Left ventricle myocardium inferior (tissue), 1 donor: ENCODE measurements around the gene DUOXA1. TPM values are rescaled to one million over a fixed set of nuclear protein-coding genes. Genes with fewer than 3 reads are reported as not detected.

Experiments
- DNase-seq: peaks from one replicate; pipeline ENCODE4 v3.0.0-alpha.2; 2020
- H3K27ac ChIP-seq: fragments of 200-600 bp; replicated peaks from 2 replicates; pipeline ENCODE4 v1.8.0; 2021
- H3K27me3 ChIP-seq: fragments of 200-600 bp; 2 replicates; pipeline ENCODE4 v1.8.0; 2021; ENCODE audit warnings: low read depth
- H3K36me3 ChIP-seq: fragments of 200-600 bp; 2 replicates; pipeline ENCODE4 v1.8.0; 2021
- H3K4me1 ChIP-seq: fragments of 200-600 bp; 2 replicates; pipeline ENCODE4 v1.8.0; 2021
- H3K4me3 ChIP-seq: fragments of 200-600 bp; 2 replicates; pipeline ENCODE4 v1.8.0; 2021; ENCODE audit warnings: mild to moderate bottlenecking, moderate library complexity
- H3K9me3 ChIP-seq: fragments of 200-600 bp; replicated peaks from 2 replicates; pipeline ENCODE4 v1.8.0; 2021
- CTCF ChIP-seq: fragments of 200-600 bp; IDR thresholded peaks from 2 replicates; pipeline ENCODE4 v1.8.0; 2021; ENCODE audit warnings: antibody characterized with exemption, mild to moderate bottlenecking, borderline replicate concordance
- intact Hi-C: fragments of 100-400 bp; cut with micrococcal nuclease; formaldehyde crosslinking; loops from one replicate; pipeline ENCODE4 v1.11.0; 2022
- total RNA-seq: library from RNA; stranded (reverse); fragmentation: NEBNext Ultra II Directional; extraction: Animal tissue kit (Norgen Biotek cat#: 25700); gene quantifications from one replicate; pipeline ENCODE4 v1.2.1, GENCODE V29; 2021
- donor health status: DM: no; HTN: yes; CAD: no; lungs with severe emphysema.

DUOXA1 gene
- total RNA-seq, 1 donor from 2014 or later, result 0.30 TPM

DNA sequence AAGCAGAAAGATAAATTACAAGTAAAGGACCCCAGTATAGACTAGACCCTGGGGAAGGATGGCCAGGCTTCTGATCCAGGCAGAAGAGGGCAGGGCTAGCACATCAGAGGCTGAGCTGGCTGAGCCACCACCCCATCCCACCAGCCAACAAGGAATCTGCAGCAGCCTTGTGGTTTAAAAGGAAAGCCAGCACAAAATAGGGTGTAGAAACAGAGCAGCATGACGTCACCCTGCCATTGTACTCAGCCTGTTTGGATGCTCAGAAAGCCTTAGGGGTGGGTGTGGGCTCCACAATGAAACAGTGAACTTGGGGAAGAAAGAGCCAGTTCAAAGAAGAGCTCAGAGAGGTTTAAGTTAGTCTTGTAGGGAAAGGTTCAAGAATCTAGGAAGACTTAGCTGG is 28.3 kb upstream of the DUOXA1 start:
- intact Hi-C loops, result loop anchor here (10.0 kb wide), 1 partner anchor 97 kb away; the partner anchor contains the start of gene SLC28A2
- Histone ChIP-seq H3K27me3 (no peaks in the 10 kb centered on the region), H3K9me3 (no peaks in the 10 kb centered on the region), H3K36me3 (no peaks in the 10 kb centered on the region), H3K4me1 (peaks cover 7% of the 10 kb centered on the region), H3K4me3 (no peak overlapping the region), H3K27ac (no peak overlapping the region)
- no peak for DNase-seq
- TF ChIP-seq CTCF, result no peak

DNA sequence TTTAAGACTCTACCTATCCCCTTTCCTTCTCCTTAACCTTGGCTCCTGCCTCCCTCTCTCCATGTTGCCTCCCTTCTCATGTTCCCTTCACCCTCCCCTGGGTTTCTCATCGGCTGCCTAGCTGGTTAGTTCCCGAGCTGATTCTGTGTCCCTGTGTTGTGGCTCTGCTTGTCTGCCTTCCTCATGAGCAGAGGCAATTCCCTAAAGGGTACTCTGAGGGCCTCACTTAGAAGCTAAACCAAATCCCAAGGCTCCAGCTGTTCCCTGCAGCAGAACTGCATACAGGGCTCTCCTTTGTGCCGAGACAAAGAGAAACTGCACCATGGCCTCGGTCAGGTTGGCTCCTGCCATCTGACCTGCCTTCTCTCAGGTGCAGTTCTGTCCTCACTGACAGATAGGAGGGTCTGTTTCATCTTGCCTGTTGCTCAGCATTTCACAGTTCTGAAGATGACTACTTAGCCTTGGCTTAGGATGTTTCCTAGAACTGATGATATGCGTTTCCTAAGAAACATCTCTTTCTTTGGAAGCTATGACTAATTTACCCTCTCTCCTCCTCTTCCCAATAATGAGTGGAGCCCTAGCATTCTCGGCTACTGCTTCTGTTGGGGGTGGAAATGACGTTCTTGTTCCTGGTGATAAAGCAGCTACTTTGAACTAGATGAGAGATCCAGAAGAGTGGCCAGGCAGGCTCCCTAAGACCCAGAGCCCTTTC is 27.2 kb upstream of the DUOXA1 start:
- Histone ChIP-seq H3K36me3 (peaks cover 2% of the 10 kb centered on the region), H3K27ac (no peak overlapping the region), H3K4me3 (no peak overlapping the region), H3K27me3 (no peaks in the 10 kb centered on the region), H3K9me3 (no peaks in the 10 kb centered on the region), H3K4me1 (no peaks in the 10 kb centered on the region)
- intact Hi-C loops, result loop anchor here (10.0 kb wide), 1 partner anchor 98 kb away; the partner anchor contains the start of gene SLC28A2
- no peak for TF ChIP-seq CTCF
- DNase-seq, result no peak

- TF ChIP-seq CTCF, result no peak
- intact Hi-C loops, result loop anchor here (10.0 kb wide), 1 partner anchor 99 kb away; the partner anchor contains the start of gene SLC28A2
- Histone ChIP-seq H3K27me3 (no peaks in the 10 kb centered on the region), H3K36me3 (peaks cover 10% of the 10 kb centered on the region), H3K27ac (no peak overlapping the region), H3K4me3 (no peak overlapping the region), H3K4me1 (no peaks in the 10 kb centered on the region), H3K9me3 (no peaks in the 10 kb centered on the region)
- no peak for DNase-seq
Observed at GRCh38 chr15:45155739-45156138, 26.1 kb upstream of the DUOXA1 start.

- intact Hi-C loops, result loop anchor here (10.0 kb wide), 1 partner anchor 103 kb away; the partner anchor contains the start of gene SLC28A2
- H3K4me3 ChIP-seq, result no peak overlapping the region
- no peak overlapping the region for H3K27ac ChIP-seq
- no peaks in the 10 kb centered on the region for H3K27me3 ChIP-seq
- no peak for DNase-seq
- H3K36me3 ChIP-seq, result peaks cover 10% of the 10 kb centered on the region
- no peak for TF ChIP-seq CTCF
- no peaks in the 10 kb centered on the region for H3K9me3 ChIP-seq
- H3K4me1 ChIP-seq, result no peaks in the 10 kb centered on the region
Observed at GRCh38 chr15:45151998-45152828, 22.5 kb upstream of the DUOXA1 start.

- intact Hi-C loops, result loop anchor here (10.0 kb wide), 1 partner anchor 104 kb away; the partner anchor contains the start of gene SLC28A2
Observed at GRCh38 chr15:45150997-45151396, 21.3 kb upstream of the DUOXA1 start.

More at GRCh38 chr15:45150997-45151396, 21.3 kb upstream of the DUOXA1 start:
- no peak for DNase-seq
- Histone ChIP-seq H3K4me1 (no peaks in the 10 kb centered on the region), H3K27me3 (no peaks in the 10 kb centered on the region), H3K27ac (no peak overlapping the region), H3K4me3 (no peak overlapping the region), H3K9me3 (no peaks in the 10 kb centered on the region), H3K36me3 (peaks cover 10% of the 10 kb centered on the region)
- TF ChIP-seq CTCF, result no peak
